NCI-H2196 treated with DMSO at 0.1 percent for 48 hours (cell line): ENCODE data around the gene PRAMEF6.
"Not testable (repeated sequence)": the region's sequence is repeated elsewhere in the genome, so short reads cannot be mapped to it uniquely, and the experiment has no call there.

Source experiments
- DNase-seq: peaks from one replicate; lab custom pipeline; 2025; ENCODE audit not compliant: unreplicated experiment; lab: John Stamatoyannopoulos, UW

Gene PRAMEF6

DNA sequence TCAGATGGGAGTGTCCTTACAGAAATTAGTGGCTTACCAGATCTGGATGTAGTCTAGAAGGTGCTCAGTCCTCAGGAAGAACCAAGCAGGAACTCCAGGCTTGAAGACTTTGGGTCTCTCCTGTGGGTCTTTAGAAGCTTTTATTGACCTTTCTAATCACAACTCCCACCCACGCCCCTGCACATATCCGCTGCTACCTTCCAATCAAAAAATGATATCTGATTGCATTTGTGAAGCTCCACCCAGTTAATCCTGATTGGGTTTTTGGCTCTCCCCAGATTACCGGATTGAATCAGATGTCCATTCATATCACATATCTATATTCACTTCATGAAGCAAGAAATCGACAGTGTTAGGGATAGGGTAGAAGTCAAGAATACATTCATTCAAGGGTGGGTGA lies at the start of gene PRAMEF6:
TSS of gene PRAMEF6 (minus strand) at position 101 of the 400 bp plus-strand sequence. CDS start 5,062 bp downstream, outside the sequence.
- DNase-seq = not testable (repeated sequence)

DNA sequence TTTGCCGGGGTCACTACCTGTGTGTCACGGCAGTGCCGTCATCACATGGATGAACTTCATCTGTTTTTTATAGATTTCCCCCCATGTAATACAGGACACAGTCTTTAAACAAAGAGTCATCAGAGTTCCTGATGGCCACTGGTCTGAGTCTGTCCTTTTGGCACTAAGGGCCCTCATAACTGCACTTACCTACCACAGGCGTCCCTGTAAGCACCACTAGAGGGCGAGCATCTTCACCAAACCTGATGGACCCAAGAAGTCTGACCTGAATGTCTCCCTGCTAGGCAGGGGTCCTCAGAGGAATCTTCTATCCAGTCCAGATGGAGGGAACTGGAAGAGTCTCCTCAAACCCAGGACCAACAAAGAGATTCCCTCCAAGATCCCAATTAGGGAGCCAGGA lies 23.0 kb downstream of the PRAMEF6 start:
- not testable (repeated sequence) for DNase-seq

DNA sequence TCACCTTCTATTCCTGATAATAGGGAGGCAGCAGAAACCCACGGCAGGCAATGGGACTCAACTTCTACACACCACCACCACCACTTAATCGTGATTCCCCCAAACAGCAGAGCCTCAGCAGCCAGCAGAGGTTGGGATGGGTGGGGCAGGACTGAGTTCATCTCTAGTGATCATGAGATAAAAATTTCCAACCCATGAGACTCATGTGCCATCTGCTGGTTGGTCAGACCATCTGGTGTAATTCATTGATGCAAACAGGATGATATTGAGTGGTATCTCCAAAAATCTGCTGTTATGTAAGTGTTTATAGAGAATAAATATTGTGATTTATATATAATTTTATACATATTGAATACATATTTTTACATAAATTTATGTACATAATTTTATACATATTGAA lies 25.6 kb downstream of the PRAMEF6 start:
- not testable (repeated sequence) for DNase-seq

DNA sequence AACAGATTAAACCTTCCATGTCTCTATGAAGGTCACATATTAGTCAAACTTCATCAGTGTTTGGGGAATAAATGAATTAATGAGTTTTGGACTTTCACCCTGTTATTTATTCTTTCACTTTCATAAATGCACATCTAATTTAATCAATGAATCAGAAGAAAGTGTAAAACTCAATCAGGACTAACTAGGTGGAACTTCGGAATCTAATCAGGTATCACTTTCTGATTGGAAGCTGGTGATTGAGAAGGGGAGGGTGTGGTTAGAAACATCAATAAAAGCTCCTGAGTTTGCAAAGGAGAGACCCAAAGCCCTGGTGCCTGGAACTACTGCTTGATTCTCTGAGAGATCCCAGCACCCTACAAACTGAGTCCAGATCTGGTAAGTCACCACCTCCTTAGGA lies 31.1 kb downstream of the PRAMEF6 start, which contains the start of gene PRAMEF7:
TSS of gene PRAMEF7 (plus strand) at position 301 of the 400 bp plus-strand sequence. CDS start 1,083 bp downstream, outside the sequence.
- DNase-seq = not testable (repeated sequence)

DNA sequence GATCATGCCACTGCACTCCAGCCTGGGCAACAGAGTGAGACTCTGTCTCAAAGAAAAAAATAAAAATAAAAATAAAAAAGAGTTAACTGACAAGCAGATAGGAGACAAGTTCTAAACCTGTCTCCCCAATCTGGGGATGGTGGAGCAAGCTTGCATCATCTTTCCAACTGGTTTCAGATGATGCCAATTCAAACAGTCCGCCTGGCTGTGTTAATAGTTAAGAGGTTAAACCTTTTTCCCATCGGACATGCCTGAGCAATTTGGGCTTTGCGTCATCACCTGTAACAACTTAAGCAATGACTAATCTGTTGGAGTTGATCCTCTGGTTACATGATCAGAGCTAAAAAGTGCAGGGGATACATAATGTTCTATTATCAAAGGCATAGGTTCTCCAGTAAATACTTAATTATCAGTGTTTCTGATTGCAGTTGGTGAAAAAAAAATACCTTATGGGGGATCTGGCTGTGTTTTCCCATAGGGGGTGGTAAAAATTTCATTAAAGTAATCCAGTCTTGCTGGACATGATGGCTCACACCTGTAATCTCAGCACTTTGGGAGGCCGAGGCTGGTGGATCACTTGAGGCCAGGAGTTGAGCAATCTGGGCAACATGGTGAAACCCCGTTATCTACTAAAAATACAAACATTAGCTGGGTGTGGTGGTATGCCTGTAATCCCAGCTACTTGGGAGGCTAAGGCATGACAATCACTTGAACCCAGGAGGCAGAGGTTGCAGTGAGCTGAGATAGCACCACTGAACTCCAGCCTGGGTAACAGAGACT lies 43.4 kb downstream of the PRAMEF6 start:
- not testable (repeated sequence) for DNase-seq

DNA sequence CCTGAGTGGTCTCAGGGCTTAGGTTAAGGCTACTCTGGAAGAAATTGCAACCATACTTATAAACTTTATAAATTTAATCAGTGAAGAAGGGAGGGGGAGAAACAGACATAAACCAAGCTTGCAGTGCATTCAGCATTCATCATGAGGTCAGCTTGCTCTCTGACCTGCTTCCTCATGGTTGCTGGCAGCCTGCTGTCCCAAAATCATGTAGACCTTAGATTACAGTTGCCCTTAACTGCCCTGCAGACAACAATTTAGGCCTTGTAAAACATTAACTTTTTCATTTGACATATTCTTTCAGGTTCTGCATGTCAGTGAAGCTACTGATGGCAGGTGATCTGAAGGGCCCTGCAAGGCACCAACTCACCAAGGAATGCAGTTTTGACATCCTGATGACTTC lies 48.2 kb downstream of the PRAMEF6 start:
- not testable (repeated sequence) for DNase-seq

DNA sequence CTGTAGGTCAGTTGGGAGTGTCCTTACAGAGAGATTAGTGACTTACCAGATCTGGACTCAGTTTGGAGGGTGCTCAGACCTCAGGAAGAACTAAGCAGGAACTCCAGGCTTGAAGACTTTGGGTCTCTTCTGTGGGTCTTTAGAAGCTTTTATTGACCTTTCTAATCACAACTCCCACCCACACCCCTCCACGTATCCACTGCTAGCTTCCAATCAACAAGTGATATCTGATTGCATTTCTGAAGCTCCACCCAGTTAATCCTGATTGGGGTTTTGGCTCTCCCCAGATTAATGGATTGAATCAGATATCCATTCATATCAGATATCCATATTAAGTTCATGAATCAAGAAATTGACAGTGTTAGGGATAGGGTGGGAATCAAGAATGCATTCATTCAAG lies 49.2 kb downstream of the PRAMEF6 start, which contains the start of gene PRAMEF10:
TSS of gene PRAMEF10 (minus strand) at position 101 of the 400 bp plus-strand sequence. CDS start 2,423 bp downstream, outside the sequence.
- DNase-seq = not testable (repeated sequence)
